GM19240 (cell line): ENCODE data around the gene OVAAL.
"Not testable (repeated sequence)": the region's sequence is repeated elsewhere in the genome, so short reads cannot be mapped to it uniquely, and the experiment has no call there.

Source experiments
- DNase-seq: peaks from one replicate; pipeline ENCODE4 v3.0.0; 2011; ENCODE audit warnings: low spot score; ENCODE audit not compliant: insufficient read length

OVAAL gene

DNA sequence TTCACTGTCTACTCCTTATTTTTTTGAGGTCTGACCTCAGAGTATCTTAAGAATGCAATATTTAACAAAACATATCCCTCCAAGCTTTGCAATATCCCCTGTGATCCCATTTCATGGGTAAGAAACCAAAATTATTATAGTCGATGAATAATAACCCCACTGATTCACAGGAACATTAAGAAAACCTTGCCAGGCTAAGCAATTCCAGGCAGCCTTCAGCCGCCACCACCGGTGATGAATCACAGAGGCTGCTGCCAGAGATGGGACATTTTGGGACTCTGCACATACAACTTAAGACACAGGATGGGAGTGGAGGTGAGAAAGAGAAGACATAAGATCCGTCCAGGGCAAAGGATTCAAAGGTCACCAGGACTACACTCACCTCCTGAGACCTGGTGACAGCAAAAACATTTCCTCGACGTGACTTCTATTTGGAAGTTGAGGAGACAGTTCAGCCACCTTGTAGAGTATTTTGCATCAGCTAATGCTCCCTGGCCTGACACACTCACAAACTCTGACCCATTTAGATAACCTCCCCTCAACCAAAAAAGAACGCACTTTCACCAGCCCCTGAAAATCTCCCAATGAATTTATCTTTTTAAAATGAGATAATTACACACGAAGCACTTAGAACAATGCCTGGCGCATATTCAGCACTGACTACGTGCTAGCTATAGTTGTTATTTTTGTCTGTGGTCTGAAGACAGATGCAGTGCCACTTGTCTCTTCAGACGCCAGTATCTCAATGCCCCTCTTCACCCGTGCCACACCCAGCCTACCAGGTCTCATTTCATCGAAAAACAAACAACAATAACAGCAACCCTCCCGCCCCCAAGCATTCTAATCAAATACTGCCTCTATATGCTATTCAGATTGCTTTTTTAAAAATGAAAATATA lies 17.8 kb upstream of the OVAAL start:
- no peak for DNase-seq

DNA sequence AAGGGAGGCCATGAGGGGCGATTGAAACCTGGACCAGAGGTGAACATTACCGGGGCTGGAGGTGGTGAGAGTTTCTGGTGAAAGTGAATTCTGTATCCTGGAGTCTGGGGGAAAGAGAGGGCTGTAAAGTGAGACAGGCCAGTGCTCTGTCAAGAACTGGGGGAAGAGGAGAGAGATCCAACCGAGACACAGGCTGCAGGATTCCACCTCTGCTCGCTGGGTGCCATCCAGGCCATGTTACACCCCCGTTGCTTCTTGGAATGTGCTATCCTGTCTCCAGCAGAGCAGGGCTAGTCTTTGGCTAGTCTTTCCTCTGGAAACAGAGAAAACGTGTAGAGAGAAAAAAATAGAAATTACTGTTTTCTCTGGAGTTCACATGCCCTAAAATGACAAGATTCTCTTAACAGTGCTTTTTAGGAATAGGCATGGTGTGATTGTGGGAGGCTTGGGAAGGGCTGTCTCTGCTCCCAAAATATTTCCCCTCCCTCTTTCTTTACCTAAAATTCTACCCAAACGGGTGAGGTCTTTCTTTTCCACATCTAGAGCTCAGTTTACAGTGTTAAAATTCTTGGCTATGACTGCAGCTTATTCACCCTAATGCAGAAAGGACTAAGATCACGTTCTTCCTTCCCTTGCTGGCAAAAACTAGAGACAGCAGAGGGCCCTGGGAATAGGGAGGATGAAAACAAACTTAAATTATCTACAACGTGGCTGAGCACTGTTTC lies 16.5 kb upstream of the OVAAL start:
- DNase-seq, result no peak

DNA sequence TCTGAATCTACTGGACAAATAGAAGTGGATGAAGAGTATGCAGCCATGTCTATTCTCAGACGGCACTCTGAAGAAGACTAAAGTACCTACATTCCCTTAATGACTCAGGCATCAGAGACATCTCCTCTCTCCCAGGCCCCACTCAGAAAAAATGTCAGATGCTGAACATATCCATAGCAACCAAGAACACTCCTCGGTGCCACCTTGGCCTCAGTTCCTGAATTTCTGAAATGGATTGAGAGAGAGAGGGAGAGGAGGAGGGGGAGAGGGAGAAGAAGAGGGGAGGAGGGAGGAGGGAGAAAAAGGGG lies 16.0 kb upstream of the OVAAL start:
- no peak for DNase-seq

DNA sequence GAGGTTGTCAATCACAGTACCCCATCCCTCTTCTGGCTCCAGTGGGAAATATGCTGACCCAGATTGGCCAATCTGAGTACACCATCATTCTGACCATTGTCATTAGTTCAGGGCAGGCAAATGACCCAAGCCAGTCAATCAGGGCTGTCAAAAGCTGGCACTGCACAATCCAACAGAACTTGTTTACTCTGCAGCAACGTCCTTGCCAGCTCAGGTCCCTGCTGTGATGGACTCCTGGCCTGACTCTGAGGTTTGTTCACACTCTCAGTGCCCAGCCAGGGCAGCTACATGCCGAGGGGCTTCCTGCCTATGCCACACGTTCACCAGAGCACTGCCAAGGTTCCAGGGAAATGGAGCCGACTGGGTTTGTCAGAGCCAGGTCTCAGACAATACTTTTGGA lies 14.7 kb upstream of the OVAAL start:
- no peak for DNase-seq

DNA sequence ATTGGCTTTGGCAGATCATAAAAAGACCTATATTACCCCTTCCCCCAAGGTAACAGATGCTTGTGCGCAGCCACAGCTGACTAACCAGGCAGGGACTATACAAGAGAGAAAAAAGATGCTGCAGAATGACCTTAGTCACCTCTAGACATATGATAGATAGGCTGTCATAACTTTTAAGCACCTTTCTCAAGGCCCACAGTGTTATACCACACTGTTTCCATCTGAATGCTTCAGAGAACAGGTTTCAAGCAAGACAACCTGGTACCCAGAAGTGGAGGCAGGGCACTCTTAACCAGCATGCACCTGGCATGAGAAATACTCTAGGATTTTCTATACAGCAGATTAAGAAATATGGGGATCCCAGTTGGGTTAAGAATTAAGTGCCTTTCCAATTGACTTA lies 12.8 kb upstream of the OVAAL start:
- DNase-seq, result no peak

DNA sequence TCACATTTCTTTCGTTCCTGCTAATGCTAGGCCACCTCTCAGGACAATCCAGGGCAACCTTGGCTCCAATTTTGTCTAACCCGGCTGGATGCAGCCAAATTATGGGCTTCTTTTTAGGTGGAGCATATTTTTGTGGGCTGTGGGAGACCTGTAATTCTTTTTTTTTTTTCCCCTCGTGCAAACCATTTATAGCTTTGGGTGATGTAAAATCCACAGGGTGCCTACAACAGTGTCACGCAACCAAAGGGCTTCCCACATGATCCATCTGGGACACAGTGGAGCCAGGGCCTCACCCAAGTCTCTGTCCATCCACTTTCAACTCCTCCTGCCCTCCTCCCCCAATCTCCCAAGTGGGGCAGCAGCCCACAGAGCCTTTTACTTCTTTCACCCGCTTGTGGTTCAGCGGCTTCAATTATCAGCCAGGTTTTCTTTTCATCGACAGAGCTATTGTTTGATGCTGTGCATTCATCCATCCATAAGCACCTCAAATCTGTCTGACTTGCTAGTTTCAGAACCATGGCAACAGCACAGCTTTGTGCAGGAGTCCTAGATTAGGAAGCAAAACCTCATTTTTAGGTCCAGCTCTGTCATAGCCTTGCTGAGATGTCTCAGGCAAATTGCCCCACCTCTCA lies 10.0 kb upstream of the OVAAL start:
- no peak for DNase-seq

DNA sequence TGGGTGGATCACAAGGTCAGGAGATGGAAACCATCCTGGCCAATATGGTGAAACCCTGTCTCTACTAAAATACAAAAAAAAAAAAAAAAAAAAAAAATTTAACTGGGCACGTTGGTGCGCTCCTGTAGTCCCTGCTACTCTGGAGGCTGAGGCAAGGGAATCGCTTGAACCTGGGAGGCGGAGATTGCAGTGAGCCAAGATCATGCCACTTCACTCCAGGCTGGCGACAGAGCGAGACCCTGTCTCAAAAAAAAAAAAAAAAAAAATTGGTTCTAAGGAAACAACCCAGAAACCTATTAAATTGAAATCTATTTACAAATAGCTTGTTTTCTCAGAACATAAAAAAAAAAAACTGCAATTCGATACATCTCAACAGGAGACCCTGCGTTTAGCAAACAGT lies 9.0 kb upstream of the OVAAL start:
- not testable (repeated sequence) for DNase-seq

DNA sequence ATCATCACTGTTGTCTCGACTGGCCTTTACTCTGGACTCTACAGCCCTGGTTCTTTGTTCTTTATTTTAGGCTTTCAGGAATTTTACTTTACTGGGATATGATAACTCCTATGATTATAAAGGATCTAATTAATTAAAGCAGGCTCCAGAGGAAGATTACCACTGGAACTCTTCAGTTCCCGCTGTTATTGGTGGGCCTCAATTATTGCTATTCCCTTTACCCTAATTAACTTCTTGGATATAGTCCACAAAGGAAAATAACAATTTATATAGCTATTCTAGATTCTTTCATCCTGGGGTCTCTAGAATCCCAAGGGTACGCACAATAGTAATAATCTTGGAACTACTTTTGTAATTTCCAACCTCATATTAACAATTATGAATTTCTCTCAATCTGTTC lies 8.5 kb upstream of the OVAAL start:
- no peak for DNase-seq

DNA sequence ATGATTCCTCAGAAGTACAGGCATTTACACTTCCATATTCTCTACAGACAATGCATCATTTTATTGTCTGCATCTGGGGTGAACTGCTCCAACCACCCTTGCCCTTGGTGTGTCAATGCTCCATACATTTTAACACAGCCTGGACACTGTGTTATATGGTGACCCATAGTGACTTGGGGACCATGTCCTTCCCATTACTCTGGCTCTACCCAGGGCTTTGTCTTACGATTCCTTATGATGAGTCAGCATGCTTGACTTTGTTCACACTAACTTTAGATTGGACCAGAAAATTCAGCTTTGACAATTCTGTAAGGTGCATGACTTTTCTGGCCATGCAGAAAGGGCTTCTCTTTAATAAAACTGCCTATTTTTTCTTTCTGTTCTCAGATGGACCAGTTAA lies 6.8 kb upstream of the OVAAL start:
- no peak for DNase-seq

DNA sequence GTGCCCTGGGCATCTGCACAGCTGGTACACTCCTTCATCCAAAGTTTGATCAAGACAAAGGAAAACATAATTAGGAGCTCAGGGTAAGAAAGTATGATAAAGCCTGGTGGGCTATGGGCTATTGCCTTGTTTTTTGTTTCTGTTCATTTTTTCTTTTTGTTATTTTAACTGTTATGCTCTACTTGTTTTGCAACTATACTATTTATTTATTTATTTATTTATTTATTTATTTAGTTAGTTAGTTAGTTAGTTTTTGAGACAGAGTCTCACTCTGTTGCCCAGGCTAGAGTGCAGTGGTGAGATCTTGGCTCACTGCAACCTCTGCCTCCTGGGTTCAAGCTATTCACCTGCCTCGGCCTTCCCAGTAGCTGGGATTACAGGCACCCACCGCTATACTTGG lies 5.7 kb upstream of the OVAAL start:
- DNase-seq, result not testable (repeated sequence)

DNA sequence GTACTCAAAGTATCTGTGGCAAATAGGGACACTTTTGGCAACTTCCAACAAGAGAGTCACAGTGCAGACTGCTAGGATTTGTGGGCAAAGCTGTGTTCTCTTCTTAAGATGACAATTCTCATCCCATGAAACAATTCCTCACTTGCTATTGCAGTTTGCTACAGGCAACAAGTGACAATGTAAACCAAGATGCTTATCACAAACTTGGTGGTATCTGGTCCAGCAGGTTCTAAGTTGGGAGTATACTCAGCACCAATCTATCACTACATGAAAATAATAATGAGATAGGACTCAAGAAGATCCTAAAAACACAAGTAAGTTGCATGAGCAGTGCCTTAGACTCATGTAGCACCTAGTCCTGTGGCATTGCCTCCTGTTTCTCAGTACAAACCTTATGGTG lies 3.4 kb upstream of the OVAAL start:
- no peak for DNase-seq

DNA sequence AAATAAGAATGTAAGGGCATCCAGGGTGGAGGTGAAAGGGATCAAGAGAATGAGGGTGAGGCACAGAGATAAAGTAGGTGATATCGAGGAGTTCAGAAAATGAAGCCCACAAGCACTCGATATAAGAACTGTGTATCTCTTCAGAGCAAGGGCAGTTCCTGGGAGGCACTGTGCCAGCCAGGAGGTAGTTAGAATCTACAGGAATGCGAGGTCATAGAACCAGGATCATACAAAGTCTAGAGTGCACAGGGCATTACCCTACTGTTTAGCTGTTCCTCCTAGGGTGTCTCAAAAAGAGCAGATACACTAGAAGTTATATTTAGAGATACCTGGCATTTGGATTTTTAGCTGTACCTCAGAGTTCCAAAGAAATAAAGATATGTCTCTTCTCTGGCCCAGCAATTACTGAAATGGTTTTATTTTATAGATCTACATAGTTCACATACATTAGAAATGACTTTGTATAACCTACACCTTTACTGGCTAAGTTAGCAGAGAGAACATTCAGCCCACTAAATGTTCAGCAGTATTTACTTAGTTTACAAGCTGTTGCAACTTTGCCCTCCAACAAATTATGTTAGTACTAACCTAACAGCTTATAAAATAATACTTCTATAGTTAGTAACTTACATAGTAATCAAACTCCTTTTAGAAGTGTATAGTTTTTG lies 1.6 kb downstream of the OVAAL start:
- no peak for DNase-seq

DNA sequence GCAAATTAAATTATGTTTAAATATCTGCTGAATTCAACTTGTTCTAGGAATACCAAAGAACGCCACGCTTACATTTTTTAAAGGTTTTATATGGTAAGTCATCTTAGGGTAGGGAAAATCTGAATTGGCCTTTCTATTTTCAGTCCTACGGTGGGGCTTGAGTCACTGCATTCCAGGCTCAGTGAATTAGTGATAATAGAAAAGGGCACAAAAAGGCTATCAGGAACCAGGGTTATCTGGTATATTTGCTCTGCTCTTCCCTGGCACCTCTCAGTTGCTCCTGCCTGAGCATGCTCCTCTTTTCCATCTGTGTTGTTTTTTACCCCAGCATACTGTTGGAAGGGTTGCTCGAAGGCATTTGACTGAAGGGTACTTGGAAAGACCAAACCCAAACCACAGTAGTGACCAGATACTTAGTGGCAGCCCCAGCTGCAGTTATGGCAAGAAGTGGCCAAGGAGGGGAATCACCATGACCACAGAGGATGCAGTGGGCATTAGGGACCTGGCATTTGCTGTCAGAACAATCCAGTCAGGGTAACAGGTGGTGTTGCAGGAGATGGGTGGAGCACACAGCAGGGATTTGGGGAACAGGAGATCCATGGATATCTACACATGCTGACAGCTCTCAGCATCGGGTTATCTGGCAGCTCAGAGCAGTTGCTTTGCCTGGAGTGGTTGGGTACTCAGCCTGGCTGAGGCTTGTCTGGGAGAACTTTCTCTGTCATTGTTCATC lies 2.3 kb downstream of the OVAAL start:
- no peak for DNase-seq

DNA sequence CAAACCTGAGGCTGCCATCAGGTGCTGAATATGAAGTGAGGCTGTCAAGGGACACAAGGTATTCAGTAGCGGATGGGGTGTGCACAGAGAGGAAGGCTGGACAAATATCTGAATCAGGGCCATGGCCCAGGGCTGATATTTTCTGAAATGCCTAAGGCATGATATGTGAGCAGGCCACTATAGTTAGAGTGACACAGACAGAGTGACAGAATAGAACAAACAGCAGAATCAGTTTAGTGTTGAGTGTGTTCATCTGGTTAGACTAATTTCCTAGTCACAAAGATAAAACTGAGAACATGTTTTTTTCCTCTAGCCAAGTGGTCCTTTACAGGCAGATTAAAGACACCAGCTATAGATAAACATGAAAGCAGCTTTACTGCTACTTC lies 3.9 kb downstream of the OVAAL start:
- no peak for DNase-seq

DNA sequence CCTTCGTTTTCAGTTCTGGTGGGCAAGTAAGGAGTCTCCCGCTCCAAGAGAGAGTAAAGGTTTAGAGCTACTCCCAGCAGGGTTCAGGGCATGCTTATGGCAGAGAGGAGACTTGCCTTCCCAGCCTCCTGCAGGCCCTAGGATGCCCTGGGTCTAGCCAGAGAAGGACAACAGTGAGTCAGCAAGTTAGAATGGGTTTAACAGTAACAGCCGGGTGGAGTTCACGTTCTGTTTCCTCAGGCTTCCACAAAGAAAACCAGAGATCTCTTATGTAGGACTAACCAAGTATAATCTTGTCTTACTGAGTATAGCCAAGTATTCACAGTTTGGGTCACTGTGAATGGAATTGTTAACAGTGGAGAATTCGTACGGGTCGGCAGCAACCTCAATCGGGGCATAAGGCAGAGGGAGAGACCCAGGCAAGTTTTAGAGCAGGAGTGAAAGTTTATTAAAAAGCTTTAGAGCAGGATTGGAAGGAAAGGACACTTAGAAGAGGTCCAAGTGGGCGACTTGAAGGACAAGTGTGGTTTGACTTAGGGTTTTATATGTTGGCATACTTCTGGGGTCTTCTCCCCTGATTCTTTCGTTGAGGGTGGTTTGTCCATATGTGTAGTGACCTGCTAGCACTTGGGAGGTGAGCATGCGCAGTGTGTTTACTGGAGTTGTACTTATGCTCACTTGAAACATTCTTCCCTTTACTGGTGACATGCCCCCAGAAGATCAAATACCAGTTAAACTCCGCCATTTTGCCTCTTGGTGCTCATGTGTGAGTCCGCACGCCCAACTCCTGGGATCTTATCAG lies 4.5 kb downstream of the OVAAL start:
- no peak for DNase-seq

DNA sequence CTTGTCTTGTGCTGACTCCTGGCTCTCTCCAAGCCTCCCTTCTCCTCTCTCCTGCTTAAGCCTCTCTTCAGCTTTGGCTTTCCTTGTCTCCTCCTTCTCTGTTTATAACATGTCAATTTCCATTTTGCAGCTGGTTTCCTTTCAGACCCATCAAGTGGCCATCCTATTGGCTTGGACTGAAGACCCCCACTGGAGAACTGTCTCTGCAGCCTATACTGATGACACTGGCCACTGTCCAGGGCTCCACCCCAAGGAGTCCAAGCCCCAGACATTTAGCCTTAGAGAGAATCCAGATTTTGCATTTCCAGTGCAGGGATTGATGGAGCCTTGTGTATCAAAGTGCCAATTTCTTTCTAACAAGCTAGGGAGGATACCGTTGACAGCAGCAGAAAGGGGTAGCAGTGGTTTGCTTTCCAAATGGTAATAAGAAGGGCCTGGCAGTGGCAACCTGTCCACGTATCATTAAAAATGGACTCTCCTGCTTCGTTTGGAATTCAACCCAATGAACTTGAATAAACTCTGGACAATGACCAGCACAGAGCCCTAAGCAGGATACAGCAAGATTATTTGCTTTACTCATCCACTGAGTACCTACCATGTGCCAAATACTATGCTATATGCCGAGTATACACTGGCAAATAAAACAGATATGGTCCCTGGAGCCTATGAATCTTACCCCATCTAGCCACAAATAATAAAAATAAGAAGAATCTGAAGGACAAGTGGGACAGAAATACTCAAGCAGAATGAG lies 6.5 kb downstream of the OVAAL start:
- DNase-seq, result no peak

DNA sequence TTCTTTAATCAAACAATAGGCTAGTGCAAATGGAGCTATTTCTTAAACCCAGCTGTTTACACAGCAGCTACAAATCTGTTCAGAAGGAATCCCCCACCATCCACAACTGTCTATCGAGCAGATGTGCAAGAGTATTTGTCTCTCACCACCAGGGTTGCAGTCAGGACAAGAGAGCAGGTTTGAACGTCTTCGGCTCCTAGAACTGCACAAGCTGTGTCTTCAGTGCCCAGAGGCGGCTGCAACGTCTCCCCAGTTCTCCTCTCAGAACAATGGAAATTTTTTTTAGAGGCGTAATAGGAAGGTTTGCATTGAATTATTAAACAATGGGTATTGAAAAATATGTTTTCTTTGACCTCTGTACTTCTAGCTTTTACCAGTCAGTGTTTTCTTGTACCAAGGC lies 7.3 kb downstream of the OVAAL start:
- DNase-seq, result no peak

DNA sequence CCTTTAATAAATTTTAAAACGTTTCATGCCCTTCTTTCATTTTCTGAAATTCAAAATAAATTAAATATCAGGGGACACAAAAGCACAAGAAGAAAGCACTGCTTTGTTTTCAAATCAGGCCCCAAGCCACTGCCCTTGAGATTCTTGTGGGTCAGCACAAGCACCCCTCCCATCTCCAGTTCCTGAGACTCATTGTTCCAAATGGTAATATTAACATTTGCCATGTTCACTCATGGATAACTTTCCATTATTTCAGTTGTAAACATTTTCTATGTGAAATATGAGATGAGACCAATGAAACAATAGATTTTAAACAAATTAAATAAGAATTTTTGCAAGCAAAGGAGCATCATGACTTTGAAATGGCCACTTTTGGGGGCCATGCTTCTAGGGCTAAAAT lies 7.7 kb downstream of the OVAAL start:
- no peak for DNase-seq

DNA sequence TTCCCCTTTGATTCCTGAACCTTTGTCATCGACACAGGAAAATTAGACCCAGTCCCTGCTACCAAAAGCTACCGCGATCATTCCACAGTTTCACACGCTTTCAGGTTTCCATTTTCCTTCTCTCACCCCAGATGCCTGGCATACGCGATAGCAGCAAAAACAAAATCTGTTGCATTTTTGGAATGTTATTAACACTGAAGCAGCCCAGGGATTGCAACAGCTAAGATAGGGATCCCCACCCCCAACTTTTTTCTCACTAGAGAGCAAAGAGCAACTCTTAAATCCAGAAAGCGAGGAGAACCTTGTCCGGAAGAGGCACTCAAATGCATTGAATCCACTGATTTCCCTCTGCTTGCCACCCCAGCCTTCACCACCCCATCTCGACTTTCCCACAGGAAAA lies 8.9 kb downstream of the OVAAL start:
- DNase-seq, result no peak

DNA sequence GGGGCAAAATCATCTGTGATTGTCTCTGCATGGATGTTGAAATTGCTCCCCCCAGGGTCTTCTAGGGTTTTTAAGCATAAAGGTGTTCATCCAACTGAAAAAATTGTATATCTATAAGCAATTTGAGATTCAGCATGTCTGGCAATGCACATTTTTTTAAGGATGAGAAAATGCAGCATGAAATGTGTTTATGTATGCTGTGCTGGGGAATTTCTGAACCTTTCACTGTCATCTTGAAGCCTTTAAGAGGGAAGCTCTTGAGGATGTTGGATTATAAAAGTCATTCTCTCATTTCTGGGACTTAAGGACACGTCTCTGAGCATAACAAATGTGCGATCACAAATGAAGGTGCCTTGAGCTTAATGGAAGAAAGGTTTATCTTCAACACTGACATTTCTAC lies 9.4 kb downstream of the OVAAL start:
- no peak for DNase-seq
